Measurements from ENCODE around the gene IGBP1.

The IGBP1 gene

GRCh38 chrX:70141373-70141772 is 8.1 kb downstream of the IGBP1 start:
- TF ChIP-seq POLR2AphosphoS5 (IDR thresholded peaks at IDR 0.05; ENCODE audit: low read depth, low read length) (no peak), TAF1 (IDR thresholded peaks at IDR 0.05; ENCODE audit: low read depth, low read length) (no peak), POLR2A (IDR thresholded peaks at IDR 0.05; ENCODE audit: low read depth, low read length) (no peak), SPI1 (IDR thresholded peaks at IDR 0.05; ENCODE audit: low read depth, low read length) (no peak), POU2F2 (IDR thresholded peaks at IDR 0.05; ENCODE audit: low read depth, low read length) (no peak), PAX5 (IDR thresholded peaks at IDR 0.05; ENCODE audit: insufficient read depth, low read length, severe bottlenecking) (no peak)
- DNase-seq (ENCODE audit: insufficient read length, low spot score) (no peak), FAIRE-seq (no peak)

GRCh38 chrX:70166601-70167590 is 33.6 kb downstream of the IGBP1 start:
- TF ChIP-seq SPI1 (IDR thresholded peaks at IDR 0.05; ENCODE audit: low read depth, low read length) (no peak), PAX5 (IDR thresholded peaks at IDR 0.05; ENCODE audit: insufficient read depth, low read length, severe bottlenecking) (no peak), POLR2A (IDR thresholded peaks at IDR 0.05; ENCODE audit: low read depth, low read length) (no peak), TAF1 (IDR thresholded peaks at IDR 0.05; ENCODE audit: low read depth, low read length) (no peak), POLR2AphosphoS5 (IDR thresholded peaks at IDR 0.05; ENCODE audit: low read depth, low read length) (no peak), POU2F2 (IDR thresholded peaks at IDR 0.05; ENCODE audit: low read depth, low read length) (no peak)
- no peak for FAIRE-seq
- no peak for DNase-seq (ENCODE audit: insufficient read length, low spot score)

GRCh38 chrX:70168238-70169188 is 35.3 kb downstream of the IGBP1 start:
- DNase-seq (ENCODE audit: insufficient read length, low spot score) (no peak), FAIRE-seq (no peak)
- TF ChIP-seq POLR2AphosphoS5 (IDR thresholded peaks at IDR 0.05; ENCODE audit: low read depth, low read length) (no peak), PAX5 (IDR thresholded peaks at IDR 0.05; ENCODE audit: insufficient read depth, low read length, severe bottlenecking) (no peak), TAF1 (IDR thresholded peaks at IDR 0.05; ENCODE audit: low read depth, low read length) (no peak), POU2F2 (IDR thresholded peaks at IDR 0.05; ENCODE audit: low read depth, low read length) (no peak), SPI1 (IDR thresholded peaks at IDR 0.05; ENCODE audit: low read depth, low read length) (no peak), POLR2A (IDR thresholded peaks at IDR 0.05; ENCODE audit: low read depth, low read length) (no peak)

- FAIRE-seq (no peak), DNase-seq (ENCODE audit: insufficient read length, low spot score) (no peak)
- no peak for TF ChIP-seq PAX5 (IDR thresholded peaks at IDR 0.05; ENCODE audit: insufficient read depth, low read length, severe bottlenecking)
- TF ChIP-seq SPI1 (IDR thresholded peaks at IDR 0.05; ENCODE audit: low read depth, low read length) = no peak
- TF ChIP-seq TAF1 (IDR thresholded peaks at IDR 0.05; ENCODE audit: low read depth, low read length) = no peak
- TF ChIP-seq POLR2A (IDR thresholded peaks at IDR 0.05; ENCODE audit: low read depth, low read length) = no peak
Measured at GRCh38 chrX:70169281-70169680, 36.0 kb downstream of the IGBP1 start.

GRCh38 chrX:70171624-70172023 is 38.4 kb downstream of the IGBP1 start:
- TF ChIP-seq PAX5 (IDR thresholded peaks at IDR 0.05; ENCODE audit: insufficient read depth, low read length, severe bottlenecking) (no peak), TAF1 (IDR thresholded peaks at IDR 0.05; ENCODE audit: low read depth, low read length) (no peak), POLR2A (IDR thresholded peaks at IDR 0.05; ENCODE audit: low read depth, low read length) (no peak), POLR2AphosphoS5 (IDR thresholded peaks at IDR 0.05; ENCODE audit: low read depth, low read length) (no peak), POU2F2 (IDR thresholded peaks at IDR 0.05; ENCODE audit: low read depth, low read length) (no peak), SPI1 (IDR thresholded peaks at IDR 0.05; ENCODE audit: low read depth, low read length) (no peak)
- FAIRE-seq (no peak), DNase-seq (ENCODE audit: insufficient read length, low spot score) (no peak)

- TF ChIP-seq POLR2A (IDR thresholded peaks at IDR 0.05; ENCODE audit: low read depth, low read length) (no peak), POLR2AphosphoS5 (IDR thresholded peaks at IDR 0.05; ENCODE audit: low read depth, low read length) (no peak)
- no peak for DNase-seq (ENCODE audit: insufficient read length, low spot score)
- no peak for FAIRE-seq
Measured at GRCh38 chrX:70172221-70172620, 39.0 kb downstream of the IGBP1 start.

- no peak for FAIRE-seq
- DNase-seq (ENCODE audit: insufficient read length, low spot score) = no peak
- TF ChIP-seq SPI1 (IDR thresholded peaks at IDR 0.05; ENCODE audit: low read depth, low read length) (no peak), POLR2AphosphoS5 (IDR thresholded peaks at IDR 0.05; ENCODE audit: low read depth, low read length) (no peak), POU2F2 (IDR thresholded peaks at IDR 0.05; ENCODE audit: low read depth, low read length) (no peak), PAX5 (IDR thresholded peaks at IDR 0.05; ENCODE audit: insufficient read depth, low read length, severe bottlenecking) (no peak), POLR2A (IDR thresholded peaks at IDR 0.05; ENCODE audit: low read depth, low read length) (no peak), TAF1 (IDR thresholded peaks at IDR 0.05; ENCODE audit: low read depth, low read length) (no peak)
Measured at GRCh38 chrX:70172964-70173363, 39.7 kb downstream of the IGBP1 start.

GRCh38 chrX:70174754-70175153 is 41.5 kb downstream of the IGBP1 start:
- FAIRE-seq (no peak), DNase-seq (ENCODE audit: insufficient read length, low spot score) (no peak)
- no peak for TF ChIP-seq POU2F2 (IDR thresholded peaks at IDR 0.05; ENCODE audit: low read depth, low read length)
- TF ChIP-seq POLR2A (IDR thresholded peaks at IDR 0.05; ENCODE audit: low read depth, low read length) = no peak
- no peak for TF ChIP-seq SPI1 (IDR thresholded peaks at IDR 0.05; ENCODE audit: low read depth, low read length)
- no peak for TF ChIP-seq POLR2AphosphoS5 (IDR thresholded peaks at IDR 0.05; ENCODE audit: low read depth, low read length)
- TF ChIP-seq TAF1 (IDR thresholded peaks at IDR 0.05; ENCODE audit: low read depth, low read length) = no peak
- no peak for TF ChIP-seq PAX5 (IDR thresholded peaks at IDR 0.05; ENCODE audit: insufficient read depth, low read length, severe bottlenecking)

DNA sequence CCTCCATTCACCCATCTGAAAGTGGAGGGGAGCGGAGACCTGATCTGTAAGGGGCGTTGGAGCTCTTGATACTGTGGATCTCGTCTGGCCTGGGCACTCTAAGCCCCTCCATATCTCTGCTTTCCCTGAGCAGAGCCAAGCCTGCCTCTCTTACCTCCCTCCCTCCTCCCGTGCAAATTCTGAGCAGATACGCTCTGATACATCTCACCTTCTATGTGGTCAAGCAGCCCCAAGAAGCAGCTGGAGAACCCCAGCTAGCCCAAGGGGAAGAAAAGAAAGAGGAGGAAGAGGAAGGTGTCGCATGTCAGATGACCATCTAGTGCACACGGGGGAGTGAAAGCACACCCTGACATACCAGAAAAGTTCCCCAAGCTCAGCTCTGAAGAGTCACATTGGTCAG is 42.1 kb downstream of the IGBP1 start:
- TF ChIP-seq PAX5 (IDR thresholded peaks at IDR 0.05; ENCODE audit: insufficient read depth, low read length, severe bottlenecking) (no peak), POU2F2 (IDR thresholded peaks at IDR 0.05; ENCODE audit: low read depth, low read length) (no peak)
- FAIRE-seq (no peak), DNase-seq (ENCODE audit: insufficient read length, low spot score) (no peak)
